NCI-H2196 treated with DMSO at 0.1 percent for 48 hours (cell line): Measurements from ENCODE around the gene MEAK7.

Experiments used
- DNase-seq: peaks from one replicate; lab custom pipeline; 2025; ENCODE audit not compliant: unreplicated experiment; lab: John Stamatoyannopoulos, UW

Gene MEAK7

GRCh38 chr16:84504420-84505248 is at the start of gene MEAK7:
MEAK7 (minus strand) TSS chr16:84504659; CDS start chr16:84498086, 6,573 bp downstream.
- peak; percentile 75 for DNase-seq

- DNase-seq: no peak
Measured at GRCh38 chr16:84553873-84554399, 49.5 kb upstream of the MEAK7 start.

- DNase-seq: no peak
Measured at GRCh38 chr16:84552135-84552534, 47.7 kb upstream of the MEAK7 start.

GRCh38 chr16:84550096-84550495 is 45.6 kb upstream of the MEAK7 start:
- DNase-seq: no peak

- DNase-seq: no peak
Measured at GRCh38 chr16:84548971-84549844, 44.7 kb upstream of the MEAK7 start.

- no peak for DNase-seq
Measured at GRCh38 chr16:84548508-84548907, 44.0 kb upstream of the MEAK7 start.

GRCh38 chr16:84547546-84548061 is 43.1 kb upstream of the MEAK7 start:
- no peak for DNase-seq

- DNase-seq: no peak
Measured at GRCh38 chr16:84546669-84547545, 42.4 kb upstream of the MEAK7 start.

- no peak for DNase-seq
Measured at GRCh38 chr16:84545114-84545737, 40.8 kb upstream of the MEAK7 start.

GRCh38 chr16:84544031-84544773 is 39.7 kb upstream of the MEAK7 start:
- no peak for DNase-seq

- DNase-seq: no peak
Measured at GRCh38 chr16:84543253-84543652, 38.8 kb upstream of the MEAK7 start.

GRCh38 chr16:84541999-84542817 is 37.7 kb upstream of the MEAK7 start:
- DNase-seq: no peak

- no peak for DNase-seq
Measured at GRCh38 chr16:84540194-84540593, 35.7 kb upstream of the MEAK7 start.

GRCh38 chr16:84538222-84538840 is 33.9 kb upstream of the MEAK7 start:
- DNase-seq: no peak

- DNase-seq: no peak
Measured at GRCh38 chr16:84537491-84538151, 33.2 kb upstream of the MEAK7 start.

- DNase-seq: no peak
Measured at GRCh38 chr16:84535851-84536250, 31.4 kb upstream of the MEAK7 start.

- no peak for DNase-seq
Measured at GRCh38 chr16:84535408-84535807, 30.9 kb upstream of the MEAK7 start.

- DNase-seq: no peak
Measured at GRCh38 chr16:84534815-84535214, 30.4 kb upstream of the MEAK7 start.
